ENCODE results near the gene CTNNA3. TPM values are rescaled to one million over a fixed set of nuclear protein-coding genes. Genes with fewer than 3 reads are reported as not detected.

The CTNNA3 gene
- total RNA-seq, 1 experiment from 2014 or later: 0.85 TPM

DNA sequence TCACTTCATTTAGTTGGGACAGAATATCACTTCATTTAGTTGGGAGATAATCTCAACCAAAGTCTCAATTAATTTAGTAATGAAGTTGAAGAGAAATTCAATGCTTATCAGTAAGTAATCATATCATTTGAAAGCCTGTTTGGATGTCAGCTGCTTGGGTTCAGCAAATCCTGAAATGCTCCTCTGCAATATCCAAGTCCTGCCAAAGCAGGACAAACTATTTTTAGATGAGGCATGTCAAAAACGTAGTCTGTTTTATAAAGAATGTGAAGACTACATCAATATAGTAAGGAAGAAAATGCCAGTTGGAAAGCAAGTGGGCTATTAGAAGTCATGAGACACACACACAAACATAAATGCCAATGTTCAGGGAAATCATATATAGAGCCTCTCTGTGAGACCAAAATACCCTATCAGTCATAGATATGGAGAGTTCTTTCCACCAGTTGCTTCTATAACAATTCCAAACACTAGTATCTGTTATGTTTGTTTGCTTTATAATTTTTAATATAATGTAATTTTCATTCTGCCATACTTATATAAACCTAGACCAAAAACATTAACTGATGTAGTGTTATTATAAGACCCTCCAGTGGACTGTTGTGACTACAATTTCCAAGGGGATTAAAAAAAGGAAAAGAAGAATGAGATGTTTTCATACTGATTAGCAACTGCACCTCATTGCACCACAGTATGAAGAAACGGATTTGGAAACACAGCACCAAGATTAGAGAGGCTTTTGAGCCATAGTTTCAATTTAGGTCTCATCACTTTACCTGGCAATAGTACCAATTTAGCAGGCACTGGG, 609.5 kb downstream of the CTNNA3 start:
- no TSS peak for BruUV-seq (replicated peaks)
- no peak for TF ChIP-seq TCF7L2 (IDR thresholded peaks at IDR 0.05; ENCODE audit: low read depth, low read length)
- TF ChIP-seq SIN3A (IDR thresholded peaks at IDR 0.05; ENCODE audit: borderline replicate concordance, insufficient read depth, low read depth, low read length): no peak
- TF ChIP-seq POLR2AphosphoS5 (IDR thresholded peaks at IDR 0.05; ENCODE audit: low read depth, low read length): no peak
- TF ChIP-seq, protein P1, sequence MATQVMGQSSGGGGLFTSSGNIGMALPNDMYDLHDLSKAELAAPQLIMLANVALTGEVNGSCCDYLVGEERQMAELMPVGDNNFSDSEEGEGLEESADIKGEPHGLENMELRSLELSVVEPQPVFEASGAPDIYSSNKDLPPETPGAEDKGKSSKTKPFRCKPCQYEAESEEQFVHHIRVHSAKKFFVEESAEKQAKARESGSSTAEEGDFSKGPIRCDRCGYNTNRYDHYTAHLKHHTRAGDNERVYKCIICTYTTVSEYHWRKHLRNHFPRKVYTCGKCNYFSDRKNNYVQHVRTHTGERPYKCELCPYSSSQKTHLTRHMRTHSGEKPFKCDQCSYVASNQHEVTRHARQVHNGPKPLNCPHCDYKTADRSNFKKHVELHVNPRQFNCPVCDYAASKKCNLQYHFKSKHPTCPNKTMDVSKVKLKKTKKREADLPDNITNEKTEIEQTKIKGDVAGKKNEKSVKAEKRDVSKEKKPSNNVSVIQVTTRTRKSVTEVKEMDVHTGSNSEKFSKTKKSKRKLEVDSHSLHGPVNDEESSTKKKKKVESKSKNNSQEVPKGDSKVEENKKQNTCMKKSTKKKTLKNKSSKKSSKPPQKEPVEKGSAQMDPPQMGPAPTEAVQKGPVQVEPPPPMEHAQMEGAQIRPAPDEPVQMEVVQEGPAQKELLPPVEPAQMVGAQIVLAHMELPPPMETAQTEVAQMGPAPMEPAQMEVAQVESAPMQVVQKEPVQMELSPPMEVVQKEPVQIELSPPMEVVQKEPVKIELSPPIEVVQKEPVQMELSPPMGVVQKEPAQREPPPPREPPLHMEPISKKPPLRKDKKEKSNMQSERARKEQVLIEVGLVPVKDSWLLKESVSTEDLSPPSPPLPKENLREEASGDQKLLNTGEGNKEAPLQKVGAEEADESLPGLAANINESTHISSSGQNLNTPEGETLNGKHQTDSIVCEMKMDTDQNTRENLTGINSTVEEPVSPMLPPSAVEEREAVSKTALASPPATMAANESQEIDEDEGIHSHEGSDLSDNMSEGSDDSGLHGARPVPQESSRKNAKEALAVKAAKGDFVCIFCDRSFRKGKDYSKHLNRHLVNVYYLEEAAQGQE (IDR thresholded peaks at IDR 0.05; ENCODE audit: insufficient read depth in 1 of 2, low read depth in 2 of 2, low read length in 1 of 2): no peak
- TF ChIP-seq, protein P2, sequence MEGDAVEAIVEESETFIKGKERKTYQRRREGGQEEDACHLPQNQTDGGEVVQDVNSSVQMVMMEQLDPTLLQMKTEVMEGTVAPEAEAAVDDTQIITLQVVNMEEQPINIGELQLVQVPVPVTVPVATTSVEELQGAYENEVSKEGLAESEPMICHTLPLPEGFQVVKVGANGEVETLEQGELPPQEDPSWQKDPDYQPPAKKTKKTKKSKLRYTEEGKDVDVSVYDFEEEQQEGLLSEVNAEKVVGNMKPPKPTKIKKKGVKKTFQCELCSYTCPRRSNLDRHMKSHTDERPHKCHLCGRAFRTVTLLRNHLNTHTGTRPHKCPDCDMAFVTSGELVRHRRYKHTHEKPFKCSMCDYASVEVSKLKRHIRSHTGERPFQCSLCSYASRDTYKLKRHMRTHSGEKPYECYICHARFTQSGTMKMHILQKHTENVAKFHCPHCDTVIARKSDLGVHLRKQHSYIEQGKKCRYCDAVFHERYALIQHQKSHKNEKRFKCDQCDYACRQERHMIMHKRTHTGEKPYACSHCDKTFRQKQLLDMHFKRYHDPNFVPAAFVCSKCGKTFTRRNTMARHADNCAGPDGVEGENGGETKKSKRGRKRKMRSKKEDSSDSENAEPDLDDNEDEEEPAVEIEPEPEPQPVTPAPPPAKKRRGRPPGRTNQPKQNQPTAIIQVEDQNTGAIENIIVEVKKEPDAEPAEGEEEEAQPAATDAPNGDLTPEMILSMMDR (IDR thresholded peaks at IDR 0.05): no peak
- intact Hi-C loops (cut with micrococcal nuclease; ENCODE audit: unreplicated experiment): no loop called here
- in situ Hi-C loops (cut with HindIII; ENCODE audit: low pct_unique_long_range_greater_than_20kb, low sequenced_read_pairs): no loop called here
- no peak overlapping the region for H3K4me3 ChIP-seq (ENCODE audit: low read depth in 2 of 2, low read length in 2 of 2)
- DNase-seq (ENCODE audit: low read depth, low spot score) (no peak), ATAC-seq (no peak)
- no peaks in the 10 kb centered on the region for H3K9me3 ChIP-seq (ENCODE audit: control insufficient read depth, insufficient read depth, low read depth, low read length)
- no peaks in the 10 kb centered on the region for H3K36me3 ChIP-seq (ENCODE audit: control insufficient read depth, insufficient read depth, low read length)
- CTCF ChIA-PET: no interaction called here
- H3K27ac ChIP-seq (ENCODE audit: low read length): no peak overlapping the region
- H3K27me3 ChIP-seq (ENCODE audit: control insufficient read depth, insufficient read depth, low read length): no peaks in the 10 kb centered on the region
- POLR2A ChIA-PET: no interaction called here
- H3K4me1 ChIP-seq (ENCODE audit: control insufficient read depth, insufficient read depth, low read length): no peaks in the 10 kb centered on the region

DNA sequence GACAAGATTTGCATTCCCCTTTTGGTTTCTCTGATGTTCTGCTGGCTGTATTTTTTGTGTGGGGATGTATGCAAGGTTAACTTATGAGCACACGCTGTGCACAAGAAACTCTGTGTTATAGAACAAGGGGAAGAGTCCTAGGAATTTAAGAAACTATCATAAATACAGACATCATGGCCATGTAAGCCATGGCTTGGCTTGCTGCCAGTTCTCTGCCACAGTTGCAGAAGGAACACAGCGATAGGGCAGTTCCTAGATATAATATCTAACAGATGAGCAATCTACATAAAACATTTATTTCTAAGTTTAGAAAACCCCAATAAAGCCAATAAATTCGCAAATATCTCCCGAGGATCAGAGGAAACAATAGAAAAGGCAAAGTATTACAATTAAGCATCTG, 616.9 kb downstream of the CTNNA3 start:
- ChIA-PET CTCF (no interaction called here), POLR2A (no interaction called here)
- intact Hi-C loops (cut with micrococcal nuclease; ENCODE audit: unreplicated experiment): no loop called here
- no peaks in the 10 kb centered on the region for H3K4me1 ChIP-seq (ENCODE audit: control insufficient read depth, insufficient read depth, low read length)
- DNase-seq (ENCODE audit: low read depth, low spot score) (no peak), ATAC-seq (no peak)
- BruUV-seq (replicated peaks): no TSS peak
- H3K36me3 ChIP-seq (ENCODE audit: control insufficient read depth, insufficient read depth, low read length): no peaks in the 10 kb centered on the region
- H3K9me3 ChIP-seq (ENCODE audit: control insufficient read depth, insufficient read depth, low read depth, low read length): no peaks in the 10 kb centered on the region
- no peaks in the 10 kb centered on the region for H3K27me3 ChIP-seq (ENCODE audit: control insufficient read depth, insufficient read depth, low read length)
- in situ Hi-C loops (cut with HindIII; ENCODE audit: low pct_unique_long_range_greater_than_20kb, low sequenced_read_pairs): no loop called here
- H3K4me3 ChIP-seq (ENCODE audit: low read depth in 2 of 2, low read length in 2 of 2): no peak overlapping the region
- no peak overlapping the region for H3K27ac ChIP-seq (ENCODE audit: low read length)
- TF ChIP-seq SIN3A (IDR thresholded peaks at IDR 0.05; ENCODE audit: borderline replicate concordance, insufficient read depth, low read depth, low read length): no peak
- TF ChIP-seq, protein P2 (IDR thresholded peaks at IDR 0.05): no peak
- TF ChIP-seq, protein P1 (IDR thresholded peaks at IDR 0.05; ENCODE audit: insufficient read depth in 1 of 2, low read depth in 2 of 2, low read length in 1 of 2): no peak
- no peak for TF ChIP-seq POLR2AphosphoS5 (IDR thresholded peaks at IDR 0.05; ENCODE audit: low read depth, low read length)
